H9 (cell line): ENCODE measurements around the gene PLAC1. TPM values are rescaled to one million over a fixed set of nuclear protein-coding genes. Genes with fewer than 3 reads are reported as not detected.

Experiments
- DNase-seq: peaks from one replicate; pipeline ENCODE4 v3.0.0-alpha.2; 2017
- H2AFZ ChIP-seq: one replicate; pipeline ENCODE4 v1.6.1; 2013; ENCODE audit warnings: mild to moderate bottlenecking, low read length, control low read depth, moderate library complexity
- H2AK5ac ChIP-seq: 2 replicates; pipeline ENCODE4 v1.6.1; 2013; ENCODE audit warnings: low read length, control low read depth, mixed read lengths; ENCODE audit not compliant: insufficient read length
- H2BK120ac ChIP-seq: one replicate; pipeline ENCODE4 v1.6.1; 2013; ENCODE audit warnings: low read depth, mild to moderate bottlenecking, low read length, control low read depth, inconsistent platforms; ENCODE audit not compliant: poor library complexity, severe bottlenecking
- H2BK12ac ChIP-seq: 2 replicates; pipeline ENCODE4 v1.6.1; 2013; ENCODE audit warnings: low read length, control low read depth, mixed read lengths, low read depth; ENCODE audit not compliant: insufficient read length
- H2BK15ac ChIP-seq: 2 replicates; pipeline ENCODE4 v1.6.1; 2013; ENCODE audit warnings: low read depth, low read length, control low read depth
- H2BK20ac ChIP-seq: one replicate; pipeline ENCODE4 v1.6.1; 2013; ENCODE audit warnings: low read depth, mild to moderate bottlenecking, low read length, control low read depth, inconsistent platforms; ENCODE audit not compliant: poor library complexity, severe bottlenecking
- H2BK5ac ChIP-seq: 2 replicates; pipeline ENCODE4 v1.6.1; 2013; ENCODE audit warnings: low read length, control low read depth, mixed read lengths; ENCODE audit not compliant: insufficient read length
- H3K14ac ChIP-seq: 2 replicates; pipeline ENCODE4 v1.6.1; 2013; ENCODE audit warnings: low read length, control low read depth; ENCODE audit not compliant: insufficient read depth
- H3K18ac ChIP-seq: 2 replicates; pipeline ENCODE4 v1.6.1; 2013; ENCODE audit warnings: low read depth, mild to moderate bottlenecking, mixed read lengths, low read length, control low read depth; ENCODE audit not compliant: insufficient read length
- H3K23ac ChIP-seq: 2 replicates; pipeline ENCODE4 v1.6.1; 2013; ENCODE audit warnings: low read length, control low read depth, mixed read lengths, low read depth; ENCODE audit not compliant: insufficient read length
- H3K23me2 ChIP-seq: 2 replicates; pipeline ENCODE4 v1.6.1; 2013; ENCODE audit warnings: low read depth, mild to moderate bottlenecking, mixed read lengths, low read length, control low read depth; ENCODE audit not compliant: insufficient read length, poor library complexity, severe bottlenecking
- H3K27ac ChIP-seq: 2 replicates; pipeline ENCODE4 v1.5.1; 2013; ENCODE audit warnings: low read length, control low read depth, mixed read lengths, low read depth; ENCODE audit not compliant: insufficient read length
- H3K27me3 ChIP-seq: 2 replicates; pipeline ENCODE4 v1.6.1; 2013; ENCODE audit warnings: low read length, control low read depth, inconsistent platforms; ENCODE audit not compliant: insufficient read depth
- H3K4ac ChIP-seq: 2 replicates; pipeline ENCODE4 v1.6.1; 2013; ENCODE audit warnings: low read depth, mild to moderate bottlenecking, control low read depth, inconsistent platforms, low read length, moderate library complexity
- H3K4me1 ChIP-seq: 2 replicates; pipeline ENCODE4 v1.6.1; 2013; ENCODE audit warnings: low read length, control low read depth, inconsistent platforms; ENCODE audit not compliant: insufficient read depth
- H3K4me2 ChIP-seq: 2 replicates; pipeline ENCODE4 v1.6.1; 2013; ENCODE audit warnings: low read length, control low read depth, mixed read lengths; ENCODE audit not compliant: insufficient read length, insufficient read depth
- H3K56ac ChIP-seq: 2 replicates; pipeline ENCODE4 v1.6.1; 2013; ENCODE audit warnings: low read depth, mild to moderate bottlenecking, mixed read lengths, low read length, control low read depth; ENCODE audit not compliant: insufficient read length
- H3K79me1 ChIP-seq: 2 replicates; pipeline ENCODE4 v1.6.1; 2013; ENCODE audit warnings: low read depth, mild to moderate bottlenecking, moderate library complexity, low read length, control low read depth, inconsistent platforms; ENCODE audit not compliant: insufficient read depth, poor library complexity, severe bottlenecking
- H3K79me2 ChIP-seq: 2 replicates; pipeline ENCODE4 v1.6.1; 2013; ENCODE audit warnings: low read length, control low read depth, inconsistent platforms; ENCODE audit not compliant: insufficient read depth
- H3K9ac ChIP-seq: 2 replicates; pipeline ENCODE4 v1.6.1; 2013; ENCODE audit warnings: low read length, control low read depth, mixed read lengths; ENCODE audit not compliant: insufficient read length; ENCODE audit errors: extremely low read depth
- H3K9me3 ChIP-seq: one replicate; pipeline ENCODE4 v1.6.1; 2013; ENCODE audit warnings: low read depth, low read length, inconsistent platforms; ENCODE audit not compliant: control insufficient read depth
- H3T11ph ChIP-seq: one replicate; pipeline ENCODE4 v1.6.1; 2013; ENCODE audit warnings: mild to moderate bottlenecking, low read length, control low read depth, inconsistent platforms
- H4K20me1 ChIP-seq: one replicate; pipeline ENCODE4 v1.6.1; 2013; ENCODE audit not compliant: control insufficient read depth, insufficient read length, insufficient read depth
- H4K5ac ChIP-seq: 2 replicates; pipeline ENCODE4 v1.6.1; 2013; ENCODE audit warnings: low read depth, mild to moderate bottlenecking, mixed read lengths, low read length, control low read depth; ENCODE audit not compliant: insufficient read length
- H4K8ac ChIP-seq: replicated peaks from 2 replicates; pipeline ENCODE4 v1.6.1; 2013; ENCODE audit warnings: low read length, control low read depth, mixed read lengths, low read depth; ENCODE audit not compliant: insufficient read length
- H4K91ac ChIP-seq: 2 replicates; pipeline ENCODE4 v1.6.1; 2013; ENCODE audit warnings: low read depth, mild to moderate bottlenecking, moderate library complexity, mixed read lengths, low read length, control low read depth; ENCODE audit not compliant: insufficient read length
- H3K27ac Mint-ChIP-seq, 3 experiments: 2 replicates in 2 of 3; 3 replicates in 1 of 3; pipeline ENCODE4 v1.8.0; 2020 to 2021; ENCODE audit warnings: mixed read lengths in 3 of 3, mild to moderate bottlenecking in 1 of 3, moderate library complexity in 1 of 3
- H3K27me3 Mint-ChIP-seq: 2 replicates; pipeline ENCODE4 v1.8.0; 2021; ENCODE audit warnings: low read depth, mild to moderate bottlenecking, moderate library complexity, mixed read lengths
- H3K36me3 Mint-ChIP-seq, 3 experiments: 2 replicates in 2 of 3; 3 replicates in 1 of 3; pipeline ENCODE4 v1.8.0; 2020 to 2021; ENCODE audit warnings: low read depth in 3 of 3, mixed read lengths in 3 of 3; ENCODE audit not compliant: insufficient read depth in 1 of 3
- H3K4me1 Mint-ChIP-seq, 2 experiments: 2 replicates each; pipeline ENCODE4 v1.8.0; 2020; ENCODE audit warnings: mixed read lengths in 2 of 2
- H3K4me3 Mint-ChIP-seq, 2 experiments: 2 replicates in 1 of 2; 3 replicates in 1 of 2; pipeline ENCODE4 v1.8.0; 2020 to 2021; ENCODE audit warnings: mild to moderate bottlenecking in 2 of 2, mixed read lengths in 2 of 2, moderate library complexity in 1 of 2
- H3K9me3 Mint-ChIP-seq, 2 experiments: 2 replicates in 1 of 2; 3 replicates in 1 of 2; pipeline ENCODE4 v1.8.0; 2020; ENCODE audit warnings: mild to moderate bottlenecking in 2 of 2, mixed read lengths in 2 of 2, moderate library complexity in 1 of 2
- CTCF ChIP-seq: fragments of 200-600 bp; sonication (generic); conservative IDR thresholded peaks from 3 replicates; pipeline ENCODE4 v1.8.0; 2021; ENCODE audit warnings: antibody characterized with exemption, mild to moderate bottlenecking
- whole genome bisulfite sequencing: extraction: QIAGEN DNeasy Blood & Tissue Kit; methylation state at CpG from one replicate; pipeline ENCODE4 v1.1.7; 2013; ENCODE audit warnings: missing lambda C conversion rate, low lambda C conversion rate, mixed read lengths; ENCODE audit not compliant: insufficient read length; ENCODE audit errors: extremely low coverage; 5-methylcytosine and 5-hydroxymethylcytosine counted together
- total RNA-seq: library from RNA; stranded (reverse); gene quantifications from 2 replicates; pipeline ENCODE4 v1.2.1, GENCODE V29; 2021

Gene PLAC1
- total RNA-seq, 1 experiment from 2014 or later = 0.68 TPM

GRCh38 chrX:134533952-134534351 lies 124.3 kb downstream of the PLAC1 start:
- Histone ChIP-seq H2BK12ac (no peak overlapping the region), H3K18ac (no peak overlapping the region), H3K27me3 (no peaks in the 10 kb centered on the region; the same call in 1 of the 2 replicates), H3T11ph (no peak overlapping the region), H2BK120ac (no peak overlapping the region), H3K27ac (no peak overlapping the region), H3K9ac (no peak overlapping the region), H2BK15ac (no peak overlapping the region), H2BK20ac (no peak overlapping the region), H3K4ac (no peak overlapping the region), H4K8ac (no peak overlapping the region), H4K5ac (no peak overlapping the region), H2AK5ac (no peak overlapping the region), H3K79me1 (no peaks in the 10 kb centered on the region), H2BK5ac (no peak overlapping the region), H4K20me1 (no peaks in the 10 kb centered on the region), H4K91ac (no peak overlapping the region), H3K23me2 (peaks cover 2% of the 10 kb centered on the region), H3K14ac (no peak overlapping the region), H3K79me2 (no peaks in the 10 kb centered on the region), H3K56ac (no peak overlapping the region), H3K4me2 (no peak overlapping the region), H3K4me1 (no peaks in the 10 kb centered on the region; the same call in 1 of the 2 replicates), H2AFZ (no peak overlapping the region), H3K9me3 (peaks cover 7% of the 10 kb centered on the region), H3K23ac (no peak overlapping the region)
- Mint-ChIP-seq H3K27ac (peak overlapping the region; percentile 4 to 65 (median 12); a peak in 2 of 7 replicates), H3K9me3 (peaks cover 8 to 75% of the 10 kb centered on the region in 2 experiments), H3K4me1 (peaks cover 18 to 33% of the 10 kb centered on the region in 2 experiments), H3K27me3 (peaks cover 19% of the 10 kb centered on the region), H3K4me3 (peak overlapping the region in 1 of 2 experiments; percentile 9; a peak in 1 of 5 replicates), H3K36me3 (peaks cover 0 to 10% (median 4%) of the 10 kb centered on the region in 3 experiments; a peak in 5 of 7 replicates)
- no CpG with 5 or more reads among the region's 4 CpGs for WGBS
- DNase-seq = no peak
- no peak for TF ChIP-seq CTCF
